Upper lobe of left lung (tissue), 6 donors: ENCODE results near the gene PPAN. TPM values are rescaled to one million over a fixed set of nuclear protein-coding genes. Genes with fewer than 3 reads are reported as not detected.

Source experiments
- ATAC-seq, 2 donors: fragments of 200-7000 bp; cut with Tn5 transposase; one replicate each; pipeline ENCODE4 v1.9.1; 2022; ENCODE audit warnings: mild to moderate bottlenecking in 2 of 2, moderate library complexity in 2 of 2; ENCODE audit not compliant: low FRiP score in 2 of 2
- DNase-seq, 2 donors: peaks; one replicate each; pipeline ENCODE4 v3.0.0-alpha.2; 2019 to 2020
- H3K27ac ChIP-seq, 4 donors: fragments of 200-600 bp; sonication (generic); one replicate each; pipeline ENCODE4 v1.5.1; 2016 to 2019
- H3K27me3 ChIP-seq, 4 donors: fragments of 200-600 bp; sonication (generic); one replicate each; pipeline ENCODE4 v1.5.1; 2017 to 2019
- H3K36me3 ChIP-seq, 4 donors: fragments of 200-600 bp; sonication (generic); one replicate each; pipeline ENCODE4 v1.5.1; 2016 to 2019
- H3K4me1 ChIP-seq, 4 donors: fragments of 200-600 bp; sonication (generic); one replicate each; pipeline ENCODE4 v1.5.1; 2018 to 2019
- H3K4me3 ChIP-seq, 4 donors: fragments of 200-600 bp; sonication (generic); one replicate each; pipeline ENCODE4 v1.5.1; 2017 to 2019; ENCODE audit warnings: mild to moderate bottlenecking in 2 of 4, moderate library complexity in 1 of 4
- H3K9me3 ChIP-seq, 4 donors: fragments of 200-600 bp; sonication (generic); one replicate each; pipeline ENCODE4 v1.5.1; 2018 to 2019
- EP300 ChIP-seq, 4 donors: sonication (generic); formaldehyde crosslinking; IDR thresholded peaks; one replicate each; pipeline ENCODE4 v1.5.1; 2017; ENCODE audit warnings: antibody characterized with exemption in 4 of 4, control low read depth in 2 of 4
- POLR2A ChIP-seq, 4 donors: fragments of 450-650 bp; IDR thresholded peaks; one replicate each; pipeline ENCODE4 v1.5.1; 2016 to 2017; ENCODE audit warnings: antibody characterized with exemption in 4 of 4, mild to moderate bottlenecking in 2 of 4
- POLR2AphosphoS5 ChIP-seq, 2 donors: sonication (generic); formaldehyde crosslinking; IDR thresholded peaks; one replicate each; pipeline ENCODE4 v1.5.1; 2017; ENCODE audit warnings: antibody characterized with exemption in 2 of 2
- WGBS, 2 donors: methylation state at CpG; one replicate each; pipeline ENCODE4 v1.1.5; 2017 to 2018; 5-methylcytosine and 5-hydroxymethylcytosine counted together
- total RNA-seq, 6 donors: library from RNA; depleted of rRNA in 4 of 6; stranded (reverse); fragments of >200 nt in 4 of 6; gene quantifications; one replicate each; pipeline versions ENCODE4 v1.1.0 to v1.2.1, GENCODE V29; 2016 to 2021
- TF ChIP-seq, protein P1 (sequence below), 6 experiments: fragments of 450-650 bp in 4 of 6; fragments of 200-600 bp in 2 of 6; sonication (generic) in 2 of 6; IDR thresholded peaks; one replicate each; pipeline ENCODE4 v1.5.1; 2016 to 2019; ENCODE audit warnings: antibody characterized with exemption in 6 of 6
- donor health status: DM: no; HTN: no; CAD: no; lungs with moderate emphysema.
- donor health status: DM: no; HTN: yes; CAD: no; lungs with severe emphysema.

PPAN gene
- total RNA-seq, 6 donors from 2014 or later, result 18.3 to 46.8 (median 37.8) TPM

DNA sequence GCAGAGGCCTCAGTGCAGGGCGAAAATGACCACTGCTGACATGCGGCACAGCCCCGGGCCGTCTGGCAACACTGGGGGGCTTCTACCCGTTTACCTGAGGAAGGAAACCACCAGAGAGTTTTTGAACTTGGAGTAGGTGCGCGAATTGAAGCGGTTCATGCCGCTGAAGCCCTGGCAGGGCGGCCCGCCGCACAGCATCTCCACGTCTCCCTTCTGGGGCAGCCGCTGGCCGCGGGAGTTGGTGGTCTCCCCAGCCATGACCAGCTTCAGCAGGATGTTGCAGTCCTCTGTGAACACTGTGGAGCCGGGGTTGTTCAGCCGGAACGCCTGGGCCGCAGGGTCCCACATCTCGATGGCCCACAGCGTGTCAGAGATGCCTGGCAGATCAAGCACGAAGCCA lies 33.8 kb downstream of the PPAN start:
- Histone ChIP-seq H3K4me1 (peaks cover 0 to 9% (median 9%) of the 10 kb centered on the region in 4 donors), H3K36me3 (peaks cover 44 to 100% (median 91%) of the 10 kb centered on the region in 4 donors), H3K27me3 (no peaks in the 10 kb centered on the region), H3K4me3 (no peak overlapping the region), H3K27ac (no peak overlapping the region), H3K9me3 (no peaks in the 10 kb centered on the region)
- TF ChIP-seq EP300 (IDR thresholded peaks at IDR 0.05) (no peak), POLR2AphosphoS5 (IDR thresholded peaks at IDR 0.05) (no peak), POLR2A (IDR thresholded peaks at IDR 0.05) (no peak)
- TF ChIP-seq, protein P1, sequence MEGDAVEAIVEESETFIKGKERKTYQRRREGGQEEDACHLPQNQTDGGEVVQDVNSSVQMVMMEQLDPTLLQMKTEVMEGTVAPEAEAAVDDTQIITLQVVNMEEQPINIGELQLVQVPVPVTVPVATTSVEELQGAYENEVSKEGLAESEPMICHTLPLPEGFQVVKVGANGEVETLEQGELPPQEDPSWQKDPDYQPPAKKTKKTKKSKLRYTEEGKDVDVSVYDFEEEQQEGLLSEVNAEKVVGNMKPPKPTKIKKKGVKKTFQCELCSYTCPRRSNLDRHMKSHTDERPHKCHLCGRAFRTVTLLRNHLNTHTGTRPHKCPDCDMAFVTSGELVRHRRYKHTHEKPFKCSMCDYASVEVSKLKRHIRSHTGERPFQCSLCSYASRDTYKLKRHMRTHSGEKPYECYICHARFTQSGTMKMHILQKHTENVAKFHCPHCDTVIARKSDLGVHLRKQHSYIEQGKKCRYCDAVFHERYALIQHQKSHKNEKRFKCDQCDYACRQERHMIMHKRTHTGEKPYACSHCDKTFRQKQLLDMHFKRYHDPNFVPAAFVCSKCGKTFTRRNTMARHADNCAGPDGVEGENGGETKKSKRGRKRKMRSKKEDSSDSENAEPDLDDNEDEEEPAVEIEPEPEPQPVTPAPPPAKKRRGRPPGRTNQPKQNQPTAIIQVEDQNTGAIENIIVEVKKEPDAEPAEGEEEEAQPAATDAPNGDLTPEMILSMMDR (IDR thresholded peaks at IDR 0.05), result no peak
- 97% methylated on average over 15 to 23 of the region's 23 CpGs for WGBS, 2 donors
- ATAC-seq (no peak), DNase-seq (peak in 1 of 2 donors; percentile 81)

DNA sequence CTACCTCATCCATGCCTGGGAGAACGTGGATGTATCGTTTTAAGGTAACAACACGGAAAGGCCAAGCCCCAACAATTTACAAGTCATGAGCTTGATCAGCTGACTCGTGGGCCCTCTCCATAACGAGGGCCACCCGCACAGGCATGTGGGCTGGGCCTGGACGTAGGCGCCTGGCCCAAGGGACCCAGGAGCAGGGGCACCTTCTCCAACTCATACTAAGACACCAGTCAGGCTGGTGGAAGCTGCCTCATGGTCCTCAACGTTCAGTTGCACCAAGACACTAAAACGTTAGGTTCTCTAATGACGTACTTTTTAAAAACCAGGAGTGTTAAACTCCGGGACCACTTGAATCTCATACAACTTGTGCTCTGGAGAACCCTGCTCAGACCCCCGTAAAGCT lies 35.3 kb downstream of the PPAN start:
- DNase-seq (peak in 1 of 2 donors; percentile 55), ATAC-seq (no peak)
- 94 to 98% methylated on average over 8 to 13 of the region's 13 CpGs for WGBS, 2 donors
- H3K27me3 ChIP-seq, result no peaks in the 10 kb centered on the region
- H3K27ac ChIP-seq, result peak overlapping the region in 2 of 4 donors; percentile 58 to 79
- peaks cover 50 to 100% (median 97%) of the 10 kb centered on the region in 4 donors for H3K36me3 ChIP-seq
- peaks cover 0 to 9% (median 9%) of the 10 kb centered on the region in 4 donors for H3K4me1 ChIP-seq
- TF ChIP-seq, protein P1 (IDR thresholded peaks at IDR 0.05), result no peak
- TF ChIP-seq POLR2AphosphoS5 (IDR thresholded peaks at IDR 0.05), result no peak
- TF ChIP-seq EP300 (IDR thresholded peaks at IDR 0.05), result no peak
- no peak overlapping the region for H3K4me3 ChIP-seq
- H3K9me3 ChIP-seq, result no peaks in the 10 kb centered on the region

DNA sequence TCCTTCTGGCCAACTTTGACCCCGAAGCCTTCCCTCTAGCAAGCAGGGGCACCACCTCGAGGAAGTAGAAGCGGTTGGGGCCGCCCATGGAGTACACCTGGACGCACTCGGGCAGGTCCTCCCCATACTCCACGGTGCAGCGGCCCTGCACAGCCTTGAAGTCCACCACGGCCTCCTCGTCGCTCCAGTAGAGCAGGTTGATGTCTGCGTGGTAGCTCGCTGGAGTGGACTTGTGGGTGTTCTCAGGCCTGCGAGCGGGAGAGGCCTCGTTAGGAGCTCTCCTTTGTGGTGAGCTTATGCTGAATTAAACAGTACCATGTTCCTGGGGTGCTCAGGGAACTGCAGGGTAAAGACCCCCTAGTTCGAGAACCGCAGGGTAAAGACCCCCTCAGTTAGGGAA lies 35.8 kb downstream of the PPAN start:
- H3K36me3 ChIP-seq, result peaks cover 46 to 100% (median 96%) of the 10 kb centered on the region in 4 donors
- H3K27ac ChIP-seq, result peak overlapping the region in 3 of 4 donors; percentile 56 to 79 (median 58)

DNA sequence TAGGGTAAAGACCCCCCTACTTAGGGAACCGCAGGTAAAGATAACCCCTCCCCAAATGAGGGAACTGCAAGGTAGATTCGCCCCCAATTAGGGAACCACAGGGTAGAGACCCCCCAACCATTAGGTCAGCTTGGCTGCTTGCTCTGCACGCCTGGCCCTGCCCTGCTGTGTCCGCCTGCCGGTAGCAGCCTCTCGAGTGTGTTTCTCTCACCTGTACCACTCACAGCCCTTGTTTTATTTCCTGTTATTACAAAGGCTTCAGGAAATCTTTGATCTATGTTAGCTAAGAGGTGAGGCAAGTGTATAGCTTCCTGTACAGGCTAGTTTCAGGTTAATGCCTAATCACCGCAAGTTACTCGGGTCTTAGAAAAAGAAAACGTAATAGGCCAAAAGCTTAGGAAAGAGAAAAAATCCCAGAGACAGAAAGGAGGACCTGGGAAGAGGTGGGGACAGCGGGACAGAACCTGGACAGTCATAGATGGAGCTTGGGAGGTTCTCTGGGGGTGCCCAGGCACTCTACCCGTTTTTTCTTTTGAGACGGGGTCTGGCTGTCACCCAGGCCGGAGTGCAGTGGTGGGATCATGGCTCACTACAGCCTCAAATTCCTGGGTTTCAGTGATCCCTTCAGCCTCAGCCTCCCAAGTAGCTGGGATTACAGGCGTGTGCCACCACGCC lies 36.7 kb downstream of the PPAN start:
- no peaks in the 10 kb centered on the region for H3K27me3 ChIP-seq
- ATAC-seq (peak in 1 of 2 donors; percentile 77), DNase-seq (peak; percentile 58 to 73)
- WGBS, 2 donors, result 64 to 88% methylated on average over 15 of the region's 15 CpGs
- TF ChIP-seq EP300 (IDR thresholded peaks at IDR 0.05), result no peak
- TF ChIP-seq, protein P1 (IDR thresholded peaks at IDR 0.05), result peak in 1 of 6 experiments; percentile 21
- peak in 1 of 4 donors; percentile 51 for TF ChIP-seq POLR2A (IDR thresholded peaks at IDR 0.05)
- peaks cover 38 to 100% (median 90%) of the 10 kb centered on the region in 4 donors for H3K36me3 ChIP-seq
- no peak overlapping the region for H3K4me3 ChIP-seq
- H3K9me3 ChIP-seq, result no peaks in the 10 kb centered on the region
- H3K27ac ChIP-seq, result peak overlapping the region; percentile 22 to 80 (median 64)
- H3K4me1 ChIP-seq, result peaks cover 0 to 9% (median 9%) of the 10 kb centered on the region in 4 donors

More for the DNA sequence above, 35.8 kb downstream of the PPAN start:
- WGBS, 2 donors, result 89 to 98% methylated on average over 8 to 18 of the region's 18 CpGs
- H3K4me3 ChIP-seq, result no peak overlapping the region
- DNase-seq (peak in 1 of 2 donors; percentile 34), ATAC-seq (no peak)
- H3K4me1 ChIP-seq, result peaks cover 0 to 9% (median 9%) of the 10 kb centered on the region in 4 donors
- no peaks in the 10 kb centered on the region for H3K27me3 ChIP-seq
- TF ChIP-seq, protein P1 (IDR thresholded peaks at IDR 0.05), result no peak
- TF ChIP-seq POLR2A (IDR thresholded peaks at IDR 0.05) (no peak), POLR2AphosphoS5 (IDR thresholded peaks at IDR 0.05) (no peak), EP300 (IDR thresholded peaks at IDR 0.05) (no peak)
- no peaks in the 10 kb centered on the region for H3K9me3 ChIP-seq
